Measurements from ENCODE around the gene PKP1.

The PKP1 gene

DNA sequence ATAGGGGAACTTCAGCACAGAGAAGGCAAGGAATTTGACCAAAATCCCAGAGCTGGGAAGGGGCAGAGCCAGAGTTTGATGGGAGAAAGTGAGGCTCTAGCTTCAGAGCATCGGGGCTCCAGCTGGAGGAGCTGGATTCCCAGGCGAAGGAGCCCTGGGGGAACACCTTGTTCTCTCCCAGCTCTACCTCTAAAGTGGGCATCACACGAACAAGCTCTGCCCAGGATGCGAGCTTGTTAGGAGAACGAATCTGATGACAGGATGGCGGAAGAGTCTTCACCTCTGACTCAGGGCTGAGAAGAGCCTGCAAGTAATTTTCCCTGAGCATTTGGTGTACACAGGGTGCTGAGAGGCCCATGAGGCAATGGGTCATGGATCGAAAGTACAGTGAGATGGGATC, 72.2 kb downstream of the PKP1 start:
- Histone ChIP-seq H3K9me3 (ENCODE audit: severe bottlenecking) (no peaks in the 10 kb centered on the region), H3K27me3 (ENCODE audit: insufficient read depth, poor library complexity, severe bottlenecking) (no peaks in the 10 kb centered on the region), H3K4me1 (ENCODE audit: insufficient read depth, poor library complexity, severe bottlenecking) (peaks cover 8% of the 10 kb centered on the region), H3K4me3 (ENCODE audit: severe bottlenecking) (no peak overlapping the region), H3K36me3 (ENCODE audit: low read depth) (no peaks in the 10 kb centered on the region), H3K27ac (ENCODE audit: poor library complexity, severe bottlenecking) (no peak overlapping the region)
- TF ChIP-seq CTCF (IDR thresholded peaks at IDR 0.05; ENCODE audit: poor library complexity, severe bottlenecking): no peak
- no peak for ATAC-seq (ENCODE audit: low read depth)
- no peak for DNase-seq (ENCODE audit: low spot score)

GRCh38 chr1:201356236-201356635, 72.9 kb downstream of the PKP1 start:
- H3K27ac ChIP-seq (ENCODE audit: poor library complexity, severe bottlenecking): no peak overlapping the region
- DNase-seq (ENCODE audit: low spot score): no peak
- H3K4me1 ChIP-seq (ENCODE audit: insufficient read depth, poor library complexity, severe bottlenecking): peaks cover 8% of the 10 kb centered on the region
- no peaks in the 10 kb centered on the region for H3K9me3 ChIP-seq (ENCODE audit: severe bottlenecking)
- TF ChIP-seq CTCF (IDR thresholded peaks at IDR 0.05; ENCODE audit: poor library complexity, severe bottlenecking): no peak
- no peak overlapping the region for H3K4me3 ChIP-seq (ENCODE audit: severe bottlenecking)
- no peaks in the 10 kb centered on the region for H3K27me3 ChIP-seq (ENCODE audit: insufficient read depth, poor library complexity, severe bottlenecking)
- no peaks in the 10 kb centered on the region for H3K36me3 ChIP-seq (ENCODE audit: low read depth)
- ATAC-seq (ENCODE audit: low read depth): no peak

DNA sequence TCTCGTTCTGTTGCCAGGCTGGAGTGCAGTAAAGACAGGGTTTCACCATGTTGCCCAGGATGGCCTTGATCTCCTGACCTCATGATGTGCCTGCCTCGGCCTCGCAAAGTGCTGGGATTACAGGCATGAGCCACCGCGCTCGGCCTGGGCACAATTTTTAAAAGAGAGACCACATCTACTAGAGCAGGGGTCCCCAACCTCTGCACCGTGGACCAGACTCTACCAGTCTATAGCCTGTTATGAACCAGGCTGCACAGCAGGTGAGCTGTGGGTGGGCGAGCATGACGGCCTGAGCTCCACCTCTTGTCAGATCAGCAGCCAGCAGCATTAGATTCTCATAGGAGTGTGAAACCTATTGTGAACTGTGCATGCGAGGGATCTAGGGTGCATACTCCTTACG, 73.4 kb downstream of the PKP1 start:
- no peak for TF ChIP-seq CTCF (IDR thresholded peaks at IDR 0.05; ENCODE audit: poor library complexity, severe bottlenecking)
- H3K4me1 ChIP-seq (ENCODE audit: insufficient read depth, poor library complexity, severe bottlenecking): peaks cover 8% of the 10 kb centered on the region
- ATAC-seq (ENCODE audit: low read depth) (no peak), DNase-seq (ENCODE audit: low spot score) (no peak)
- no peaks in the 10 kb centered on the region for H3K27me3 ChIP-seq (ENCODE audit: insufficient read depth, poor library complexity, severe bottlenecking)
- H3K9me3 ChIP-seq (ENCODE audit: severe bottlenecking): no peaks in the 10 kb centered on the region
- H3K4me3 ChIP-seq (ENCODE audit: severe bottlenecking): no peak overlapping the region
- no peak overlapping the region for H3K27ac ChIP-seq (ENCODE audit: poor library complexity, severe bottlenecking)
- H3K36me3 ChIP-seq (ENCODE audit: low read depth): no peaks in the 10 kb centered on the region

- TF ChIP-seq CTCF (IDR thresholded peaks at IDR 0.05; ENCODE audit: poor library complexity, severe bottlenecking): no peak
- ATAC-seq (ENCODE audit: low read depth) (no peak), DNase-seq (ENCODE audit: low spot score) (no peak)
- Histone ChIP-seq H3K27me3 (ENCODE audit: insufficient read depth, poor library complexity, severe bottlenecking) (no peaks in the 10 kb centered on the region), H3K27ac (ENCODE audit: poor library complexity, severe bottlenecking) (no peak overlapping the region), H3K36me3 (ENCODE audit: low read depth) (no peaks in the 10 kb centered on the region), H3K9me3 (ENCODE audit: severe bottlenecking) (no peaks in the 10 kb centered on the region), H3K4me1 (ENCODE audit: insufficient read depth, poor library complexity, severe bottlenecking) (peaks cover 8% of the 10 kb centered on the region), H3K4me3 (ENCODE audit: severe bottlenecking) (no peak overlapping the region)
Observed at GRCh38 chr1:201357211-201357610, 73.9 kb downstream of the PKP1 start.

GRCh38 chr1:201357636-201358348, 74.5 kb downstream of the PKP1 start:
- Histone ChIP-seq H3K27me3 (ENCODE audit: insufficient read depth, poor library complexity, severe bottlenecking) (no peaks in the 10 kb centered on the region), H3K36me3 (ENCODE audit: low read depth) (no peaks in the 10 kb centered on the region), H3K27ac (ENCODE audit: poor library complexity, severe bottlenecking) (no peak overlapping the region), H3K9me3 (ENCODE audit: severe bottlenecking) (no peaks in the 10 kb centered on the region), H3K4me1 (ENCODE audit: insufficient read depth, poor library complexity, severe bottlenecking) (peaks cover 8% of the 10 kb centered on the region), H3K4me3 (ENCODE audit: severe bottlenecking) (no peak overlapping the region)
- DNase-seq (ENCODE audit: low spot score) (no peak), ATAC-seq (ENCODE audit: low read depth) (no peak)
- TF ChIP-seq CTCF (IDR thresholded peaks at IDR 0.05; ENCODE audit: poor library complexity, severe bottlenecking): no peak
